ENCODE measurements around the gene PPIG.

PPIG gene

DNA sequence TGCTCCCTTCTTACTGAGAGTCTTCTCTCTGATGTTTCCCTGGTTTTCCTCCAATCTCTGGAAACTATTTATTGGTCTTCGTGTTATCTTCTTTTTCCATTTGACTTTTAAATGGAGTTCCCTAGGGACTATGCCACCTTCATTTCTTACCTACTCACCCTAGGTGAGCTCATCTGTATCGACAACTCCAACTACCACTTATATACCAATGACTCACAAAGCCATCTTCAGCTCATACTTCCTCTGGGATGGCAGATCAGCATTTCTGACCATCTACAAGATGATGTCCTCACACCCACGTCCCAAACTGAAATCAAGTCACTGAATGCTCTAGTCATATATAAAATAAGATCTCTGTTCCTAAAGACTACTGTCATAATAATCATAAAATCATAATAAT is 69.5 kb downstream of the PPIG start:
- H3K9ac ChIP-seq (ENCODE audit: low read length): no peak overlapping the region
- H3K79me2 ChIP-seq (ENCODE audit: low read length): no peaks in the 10 kb centered on the region
- peaks cover 3% of the 10 kb centered on the region; the same call in 1 of the 2 replicates for H3K27me3 ChIP-seq (ENCODE audit: low read depth, low read length)
- no peak overlapping the region for H2AFZ ChIP-seq (ENCODE audit: low read depth, low read length)
- H3K36me3 ChIP-seq (replicated peaks; ENCODE audit: low read depth, low read length): no peaks in the 10 kb centered on the region
- 0 out of 2 replicates have a peak, but pooled peaks cover 4% of the 10 kb centered on the region for H3K4me1 ChIP-seq (ENCODE audit: low read length)
- TF ChIP-seq, protein P1, sequence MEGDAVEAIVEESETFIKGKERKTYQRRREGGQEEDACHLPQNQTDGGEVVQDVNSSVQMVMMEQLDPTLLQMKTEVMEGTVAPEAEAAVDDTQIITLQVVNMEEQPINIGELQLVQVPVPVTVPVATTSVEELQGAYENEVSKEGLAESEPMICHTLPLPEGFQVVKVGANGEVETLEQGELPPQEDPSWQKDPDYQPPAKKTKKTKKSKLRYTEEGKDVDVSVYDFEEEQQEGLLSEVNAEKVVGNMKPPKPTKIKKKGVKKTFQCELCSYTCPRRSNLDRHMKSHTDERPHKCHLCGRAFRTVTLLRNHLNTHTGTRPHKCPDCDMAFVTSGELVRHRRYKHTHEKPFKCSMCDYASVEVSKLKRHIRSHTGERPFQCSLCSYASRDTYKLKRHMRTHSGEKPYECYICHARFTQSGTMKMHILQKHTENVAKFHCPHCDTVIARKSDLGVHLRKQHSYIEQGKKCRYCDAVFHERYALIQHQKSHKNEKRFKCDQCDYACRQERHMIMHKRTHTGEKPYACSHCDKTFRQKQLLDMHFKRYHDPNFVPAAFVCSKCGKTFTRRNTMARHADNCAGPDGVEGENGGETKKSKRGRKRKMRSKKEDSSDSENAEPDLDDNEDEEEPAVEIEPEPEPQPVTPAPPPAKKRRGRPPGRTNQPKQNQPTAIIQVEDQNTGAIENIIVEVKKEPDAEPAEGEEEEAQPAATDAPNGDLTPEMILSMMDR (IDR thresholded peaks at IDR 0.05; ENCODE audit: low read depth, low read length): no peak
- no peak for TF ChIP-seq EZH2phosphoT487 (IDR thresholded peaks at IDR 0.05; ENCODE audit: low read depth)
- H4K20me1 ChIP-seq (ENCODE audit: insufficient read depth, low read length): no peaks in the 10 kb centered on the region
- H3K4me3 ChIP-seq (ENCODE audit: low read length): no peak overlapping the region
- H3K9me3 ChIP-seq (ENCODE audit: insufficient read depth, low read length): no peaks in the 10 kb centered on the region
- no peak overlapping the region for H3K27ac ChIP-seq (ENCODE audit: low read length)
- H3K4me2 ChIP-seq (ENCODE audit: low read length): no peak overlapping the region

DNA sequence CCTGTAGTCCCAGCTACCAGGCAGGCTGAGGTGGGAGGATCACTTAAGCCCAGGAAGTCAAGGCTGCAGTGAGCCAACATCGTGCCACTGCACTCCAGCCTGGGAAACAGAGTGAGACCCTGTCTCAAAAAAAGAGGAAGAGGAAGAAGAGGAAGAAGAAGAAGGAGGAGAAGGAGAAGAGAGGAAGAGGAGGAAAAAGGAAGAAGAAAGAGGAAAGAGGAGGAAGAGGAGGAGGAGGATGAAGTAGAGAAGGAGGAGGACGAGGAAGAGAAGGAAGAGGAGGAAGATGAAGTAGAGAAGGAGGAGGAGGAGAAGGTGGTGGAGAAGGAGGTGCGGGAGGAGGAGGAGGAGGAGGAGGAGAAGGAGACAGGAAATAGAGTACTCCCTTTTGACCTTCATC is 72.0 kb downstream of the PPIG start:
- no peak overlapping the region for H3K4me2 ChIP-seq (ENCODE audit: low read length)
- no peaks in the 10 kb centered on the region for H4K20me1 ChIP-seq (ENCODE audit: insufficient read depth, low read length)
- H3K79me2 ChIP-seq (ENCODE audit: low read length): no peaks in the 10 kb centered on the region
- H3K9ac ChIP-seq (ENCODE audit: low read length): no peak overlapping the region
- no peak overlapping the region for H3K4me3 ChIP-seq (ENCODE audit: low read length)
- no peaks in the 10 kb centered on the region for H3K36me3 ChIP-seq (replicated peaks; ENCODE audit: low read depth, low read length)
- peaks cover 16% of the 10 kb centered on the region for H3K4me1 ChIP-seq (ENCODE audit: low read length)
- peaks cover 3% of the 10 kb centered on the region; the same call in 1 of the 2 replicates for H3K27me3 ChIP-seq (ENCODE audit: low read depth, low read length)
- no peak overlapping the region for H2AFZ ChIP-seq (ENCODE audit: low read depth, low read length)
- TF ChIP-seq EZH2phosphoT487 (IDR thresholded peaks at IDR 0.05; ENCODE audit: low read depth): no peak
- TF ChIP-seq, protein P1 (IDR thresholded peaks at IDR 0.05; ENCODE audit: low read depth, low read length): no peak
- no peaks in the 10 kb centered on the region for H3K9me3 ChIP-seq (ENCODE audit: insufficient read depth, low read length)
- no peak overlapping the region for H3K27ac ChIP-seq (ENCODE audit: low read length)

DNA sequence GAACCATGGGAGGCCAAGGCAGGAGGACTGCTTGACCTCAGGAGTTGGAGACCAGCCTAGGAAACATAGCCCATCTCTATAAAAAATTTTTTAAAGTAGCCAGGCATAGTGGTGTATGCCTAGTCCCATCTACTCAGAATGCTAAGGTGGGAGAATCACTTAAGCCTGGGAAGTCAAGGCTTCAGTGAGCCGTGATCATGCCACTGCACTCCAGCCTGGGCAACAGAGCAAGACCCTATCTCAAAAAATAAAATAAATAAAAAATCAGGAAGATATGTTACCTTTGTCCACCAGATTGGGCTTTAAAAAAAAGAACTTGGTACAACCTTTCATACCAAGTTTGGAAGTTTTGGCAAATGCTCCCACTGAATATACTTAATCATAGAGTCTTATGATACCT is 74.7 kb downstream of the PPIG start:
- H3K4me2 ChIP-seq (ENCODE audit: low read length): no peak overlapping the region
- no peaks in the 10 kb centered on the region for H3K79me2 ChIP-seq (ENCODE audit: low read length)
- no peaks in the 10 kb centered on the region for H3K27me3 ChIP-seq (ENCODE audit: low read depth, low read length)
- H3K4me3 ChIP-seq (ENCODE audit: low read length): no peak overlapping the region
- H3K9ac ChIP-seq (ENCODE audit: low read length): no peak overlapping the region
- H3K27ac ChIP-seq (ENCODE audit: low read length): no peak overlapping the region
- TF ChIP-seq EZH2phosphoT487 (IDR thresholded peaks at IDR 0.05; ENCODE audit: low read depth): no peak
- TF ChIP-seq, protein P1 (IDR thresholded peaks at IDR 0.05; ENCODE audit: low read depth, low read length): no peak
- H3K4me1 ChIP-seq (ENCODE audit: low read length): peaks cover 17% of the 10 kb centered on the region
- no peaks in the 10 kb centered on the region for H4K20me1 ChIP-seq (ENCODE audit: insufficient read depth, low read length)
- no peak overlapping the region for H2AFZ ChIP-seq (ENCODE audit: low read depth, low read length)
- no peaks in the 10 kb centered on the region for H3K36me3 ChIP-seq (replicated peaks; ENCODE audit: low read depth, low read length)
- no peaks in the 10 kb centered on the region for H3K9me3 ChIP-seq (ENCODE audit: insufficient read depth, low read length)

DNA sequence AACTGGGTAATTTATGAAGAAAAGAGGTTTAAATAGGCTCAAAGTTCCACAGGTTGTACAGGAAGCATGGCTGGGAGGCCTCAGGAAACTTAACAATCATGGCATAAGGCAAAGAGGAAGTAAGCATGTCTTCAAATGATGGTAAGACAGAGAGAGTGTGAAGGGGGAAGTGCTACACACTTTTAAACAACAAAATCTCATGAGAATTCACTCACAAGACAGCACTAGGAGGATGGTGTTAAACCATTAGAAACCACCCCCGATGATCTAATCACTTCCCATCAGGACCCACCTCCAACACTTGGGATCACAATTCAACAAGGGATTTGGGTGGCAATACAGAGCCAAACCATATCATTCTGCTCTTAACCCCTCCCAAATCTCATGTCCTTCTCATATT is 75.2 kb downstream of the PPIG start:
- TF ChIP-seq EZH2phosphoT487 (IDR thresholded peaks at IDR 0.05; ENCODE audit: low read depth): no peak
- TF ChIP-seq, protein P1 (IDR thresholded peaks at IDR 0.05; ENCODE audit: low read depth, low read length): no peak
- no peaks in the 10 kb centered on the region for H3K36me3 ChIP-seq (replicated peaks; ENCODE audit: low read depth, low read length)
- H3K79me2 ChIP-seq (ENCODE audit: low read length): no peaks in the 10 kb centered on the region
- H3K9ac ChIP-seq (ENCODE audit: low read length): no peak overlapping the region
- peaks cover 17% of the 10 kb centered on the region for H3K4me1 ChIP-seq (ENCODE audit: low read length)
- H3K4me3 ChIP-seq (ENCODE audit: low read length): no peak overlapping the region
- no peaks in the 10 kb centered on the region for H4K20me1 ChIP-seq (ENCODE audit: insufficient read depth, low read length)
- H3K9me3 ChIP-seq (ENCODE audit: insufficient read depth, low read length): no peaks in the 10 kb centered on the region
- H2AFZ ChIP-seq (ENCODE audit: low read depth, low read length): no peak overlapping the region
- peak overlapping the region; percentile 3; the same call in 1 of the 2 replicates for H3K4me2 ChIP-seq (ENCODE audit: low read length)
- no peak overlapping the region for H3K27ac ChIP-seq (ENCODE audit: low read length)
- H3K27me3 ChIP-seq (ENCODE audit: low read depth, low read length): no peaks in the 10 kb centered on the region

Measured in OCI-LY3 (cell line).